Loucy (cell line): ENCODE measurements around the gene ALDH3A1.

ENCODE experiments used
- H2AFZ ChIP-seq: fragments of 200-600 bp; sonication (generic); 2 replicates; pipeline ENCODE4 v1.6.0; 2016; ENCODE audit warnings: antibody characterized with exemption, mild to moderate bottlenecking, low read length, moderate library complexity
- H3F3A ChIP-seq: fragments of 200-600 bp; 2 replicates; pipeline ENCODE4 v1.6.0; 2016; ENCODE audit warnings: antibody characterized with exemption, low read depth, mild to moderate bottlenecking
- H3K27me3 ChIP-seq: fragments of 200-600 bp; sonication (generic); 2 replicates; pipeline ENCODE4 v1.6.1; 2014; ENCODE audit warnings: low read length, mild to moderate bottlenecking; ENCODE audit not compliant: insufficient read depth, poor library complexity, severe bottlenecking
- H3K36me3 ChIP-seq: fragments of 200-600 bp; sonication (generic); 2 replicates; pipeline ENCODE4 v1.6.1; 2016; ENCODE audit warnings: low read length; ENCODE audit not compliant: insufficient read depth
- H3K4me1 ChIP-seq: fragments of 200-600 bp; sonication (generic); 2 replicates; pipeline ENCODE4 v1.5.1; 2014; ENCODE audit warnings: low read length, mild to moderate bottlenecking; ENCODE audit not compliant: insufficient read depth, poor library complexity, severe bottlenecking
- H3K4me2 ChIP-seq: fragments of 200-600 bp; sonication (generic); 2 replicates; pipeline ENCODE4 v1.6.0; 2014; ENCODE audit warnings: antibody characterized with exemption, low read length, low read depth, mild to moderate bottlenecking; ENCODE audit not compliant: poor library complexity, severe bottlenecking
- H3K4me3 ChIP-seq: fragments of 200-600 bp; sonication (generic); 2 replicates; pipeline ENCODE4 v1.5.1; 2014; ENCODE audit warnings: low read length, mild to moderate bottlenecking, mixed read lengths; ENCODE audit not compliant: poor library complexity, severe bottlenecking
- H3K79me2 ChIP-seq: fragments of 200-600 bp; sonication (generic); 2 replicates; pipeline ENCODE4 v1.6.1; 2014; ENCODE audit warnings: low read length; ENCODE audit not compliant: insufficient read depth
- H3K9ac ChIP-seq: fragments of 200-600 bp; sonication (generic); 2 replicates; pipeline ENCODE4 v1.6.0; 2014; ENCODE audit warnings: mild to moderate bottlenecking, low read depth, low read length, moderate library complexity; ENCODE audit not compliant: poor library complexity, severe bottlenecking
- H3K9me2 ChIP-seq: fragments of 200-600 bp; sonication (generic); replicated peaks from 2 replicates; pipeline ENCODE4 v1.6.1; 2016; ENCODE audit warnings: low read depth, low read length, mixed read lengths
- H3K9me3 ChIP-seq: fragments of 200-600 bp; sonication (generic); 2 replicates; pipeline ENCODE4 v1.6.1; 2014; ENCODE audit warnings: mild to moderate bottlenecking, antibody characterized with exemption, low read length, low read depth; ENCODE audit not compliant: insufficient read depth
- H4K20me1 ChIP-seq: fragments of 200-600 bp; sonication (generic); 2 replicates; pipeline ENCODE4 v1.6.0; 2014; ENCODE audit warnings: antibody characterized with exemption, low read length, mild to moderate bottlenecking; ENCODE audit not compliant: insufficient read depth, poor library complexity, severe bottlenecking
- EZH2phosphoT487 ChIP-seq: fragments of 200-600 bp; IDR thresholded peaks from 2 replicates; pipeline ENCODE4 v1.6.1; 2018; ENCODE audit warnings: antibody characterized with exemption, mild to moderate bottlenecking, moderate library complexity, borderline replicate concordance
- TF ChIP-seq, protein P1 (sequence below): fragments of 200-600 bp; sonication (generic); conservative IDR thresholded peaks from 2 replicates; pipeline ENCODE4 v1.5.1; 2014; ENCODE audit warnings: mild to moderate bottlenecking, antibody characterized with exemption, low read length

ALDH3A1 gene

DNA sequence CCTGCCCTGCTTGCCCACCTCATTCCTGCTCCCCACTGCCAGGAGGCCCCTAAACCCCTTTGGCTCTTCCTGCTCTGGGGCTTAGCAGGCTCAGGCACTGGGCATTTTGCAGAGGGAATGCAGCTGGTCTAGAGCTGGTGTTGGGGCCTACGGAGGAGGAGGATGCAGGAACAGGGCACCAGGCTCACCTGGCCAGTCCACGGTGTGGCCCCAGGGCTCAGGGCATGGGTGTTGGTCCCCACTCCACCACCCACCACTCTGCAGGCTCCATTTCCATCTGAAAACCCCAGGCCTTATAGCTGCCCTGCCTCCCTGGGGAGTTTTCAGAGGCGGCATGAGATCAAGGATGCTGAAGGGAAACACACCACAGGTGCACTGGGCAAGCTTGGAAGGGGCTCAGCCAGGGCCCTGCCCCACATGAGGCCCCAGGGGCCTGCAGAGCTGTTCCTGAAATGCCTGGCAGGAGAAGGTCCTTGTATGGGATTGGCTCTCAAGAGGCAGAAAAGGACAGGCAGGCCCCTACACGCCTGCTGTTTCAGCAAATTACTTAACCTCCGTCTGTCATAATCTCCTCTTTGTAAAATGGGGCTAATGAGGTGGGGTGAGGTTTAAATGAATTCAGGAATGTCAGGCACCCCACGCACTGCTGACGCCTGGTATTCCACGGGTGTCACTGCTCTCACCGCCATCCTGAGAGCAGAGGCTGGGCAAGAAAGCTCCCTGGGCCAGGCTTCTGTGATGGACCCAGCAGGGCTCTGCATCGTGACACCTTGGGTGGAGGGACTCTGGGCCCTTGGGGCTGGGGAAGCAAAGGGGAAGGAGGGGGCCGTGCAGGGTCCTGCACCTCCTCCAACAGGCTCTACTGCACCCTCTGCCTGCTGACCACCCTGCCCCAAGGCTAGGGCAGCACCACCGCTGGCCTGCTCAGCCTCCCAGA lies 41.0 kb downstream of the ALDH3A1 start:
- no peaks in the 10 kb centered on the region for H3K27me3 ChIP-seq
- H3K79me2 ChIP-seq, result no peaks in the 10 kb centered on the region
- no peak overlapping the region for H3K4me2 ChIP-seq
- no peaks in the 10 kb centered on the region for H3K4me1 ChIP-seq
- H3K36me3 ChIP-seq, result no peaks in the 10 kb centered on the region
- TF ChIP-seq EZH2phosphoT487, result no peak
- TF ChIP-seq, protein P1, sequence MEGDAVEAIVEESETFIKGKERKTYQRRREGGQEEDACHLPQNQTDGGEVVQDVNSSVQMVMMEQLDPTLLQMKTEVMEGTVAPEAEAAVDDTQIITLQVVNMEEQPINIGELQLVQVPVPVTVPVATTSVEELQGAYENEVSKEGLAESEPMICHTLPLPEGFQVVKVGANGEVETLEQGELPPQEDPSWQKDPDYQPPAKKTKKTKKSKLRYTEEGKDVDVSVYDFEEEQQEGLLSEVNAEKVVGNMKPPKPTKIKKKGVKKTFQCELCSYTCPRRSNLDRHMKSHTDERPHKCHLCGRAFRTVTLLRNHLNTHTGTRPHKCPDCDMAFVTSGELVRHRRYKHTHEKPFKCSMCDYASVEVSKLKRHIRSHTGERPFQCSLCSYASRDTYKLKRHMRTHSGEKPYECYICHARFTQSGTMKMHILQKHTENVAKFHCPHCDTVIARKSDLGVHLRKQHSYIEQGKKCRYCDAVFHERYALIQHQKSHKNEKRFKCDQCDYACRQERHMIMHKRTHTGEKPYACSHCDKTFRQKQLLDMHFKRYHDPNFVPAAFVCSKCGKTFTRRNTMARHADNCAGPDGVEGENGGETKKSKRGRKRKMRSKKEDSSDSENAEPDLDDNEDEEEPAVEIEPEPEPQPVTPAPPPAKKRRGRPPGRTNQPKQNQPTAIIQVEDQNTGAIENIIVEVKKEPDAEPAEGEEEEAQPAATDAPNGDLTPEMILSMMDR, result no peak
- H2AFZ ChIP-seq, result no peak overlapping the region
- no peak overlapping the region for H3K4me3 ChIP-seq
- H3K9me3 ChIP-seq, result no peaks in the 10 kb centered on the region
- no peaks in the 10 kb centered on the region for H3F3A ChIP-seq
- no peaks in the 10 kb centered on the region for H3K9me2 ChIP-seq
- H4K20me1 ChIP-seq, result no peaks in the 10 kb centered on the region
- no peak overlapping the region for H3K9ac ChIP-seq

DNA sequence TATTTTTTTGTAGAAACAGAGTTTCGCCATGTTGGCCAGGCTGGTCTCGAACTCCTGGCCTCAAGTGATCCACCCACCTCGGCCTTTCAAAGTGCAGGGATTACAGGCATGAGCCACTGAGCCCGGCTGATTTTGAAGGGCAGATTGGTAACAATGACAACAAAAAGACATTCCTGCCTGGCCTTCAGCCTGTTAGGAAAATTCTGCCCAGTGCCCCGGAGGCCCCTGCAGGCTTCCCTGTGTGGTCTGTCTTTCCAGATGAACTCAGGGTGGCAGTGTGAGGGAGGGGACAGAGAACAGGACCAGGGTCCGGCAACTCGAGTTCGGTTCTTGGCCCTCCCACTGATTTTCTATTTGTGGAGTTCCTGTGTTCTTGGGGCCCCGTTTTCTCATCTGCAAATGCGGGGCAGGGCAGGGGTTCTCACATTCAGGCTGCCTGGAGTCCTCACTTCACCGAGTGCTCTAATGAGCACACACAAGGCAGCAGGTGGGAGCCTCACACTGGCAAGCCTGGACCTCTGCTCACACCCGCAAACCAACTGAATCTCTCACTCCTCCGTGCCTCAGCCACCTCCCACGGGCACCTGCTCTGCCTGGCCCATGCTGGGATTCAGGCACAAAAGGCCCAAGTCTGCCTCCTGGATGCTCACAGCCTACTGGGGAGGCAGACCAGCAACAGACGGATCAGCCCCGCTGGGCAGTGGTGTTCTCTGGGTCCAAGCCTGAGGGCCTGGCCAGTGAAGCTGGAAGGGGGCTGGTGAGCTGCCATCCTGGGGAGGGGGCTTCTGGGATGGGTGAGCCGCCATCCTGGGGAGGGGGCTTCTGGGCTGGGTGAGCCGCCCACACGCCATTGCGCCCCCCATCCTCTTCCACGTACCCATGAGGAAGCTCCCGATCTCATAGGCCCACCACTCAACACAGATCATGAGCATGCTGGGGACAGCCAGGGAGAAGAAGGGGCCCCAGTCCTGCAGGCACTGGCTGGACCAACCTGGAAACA lies 42.0 kb downstream of the ALDH3A1 start:
- TF ChIP-seq, protein P1, result no peak
- no peak for TF ChIP-seq EZH2phosphoT487
- Histone ChIP-seq H3K9me3 (no peaks in the 10 kb centered on the region), H2AFZ (no peak overlapping the region), H3K79me2 (no peaks in the 10 kb centered on the region), H3K4me1 (no peaks in the 10 kb centered on the region), H3K9me2 (no peaks in the 10 kb centered on the region), H3K9ac (no peak overlapping the region), H3K4me2 (no peak overlapping the region), H3K36me3 (no peaks in the 10 kb centered on the region), H3K27me3 (no peaks in the 10 kb centered on the region), H3F3A (no peaks in the 10 kb centered on the region), H4K20me1 (no peaks in the 10 kb centered on the region), H3K4me3 (no peak overlapping the region)

DNA sequence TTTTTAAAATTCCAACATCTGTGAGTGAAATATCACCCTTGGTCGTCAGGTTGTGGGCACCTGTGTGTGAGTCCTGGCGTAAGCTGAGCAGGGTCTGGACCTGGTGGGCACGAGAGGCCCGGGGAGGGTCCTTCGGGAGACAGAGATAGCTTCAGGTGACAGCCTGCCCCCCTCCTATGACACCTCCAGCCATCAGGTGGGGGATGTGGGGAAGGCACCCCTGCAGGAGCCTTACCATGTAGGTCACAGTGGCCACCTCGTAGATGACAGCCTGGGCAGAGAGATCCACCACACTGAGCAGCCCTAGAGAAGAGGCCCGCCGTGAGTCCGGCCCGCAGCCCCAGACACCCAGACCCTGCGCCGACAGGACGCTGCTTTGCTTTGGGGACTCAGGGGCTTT lies 42.9 kb downstream of the ALDH3A1 start:
- TF ChIP-seq, protein P1, result no peak
- no peak for TF ChIP-seq EZH2phosphoT487
- Histone ChIP-seq H3K9me2 (no peaks in the 10 kb centered on the region), H3K9ac (no peak overlapping the region), H3F3A (no peaks in the 10 kb centered on the region), H3K4me1 (no peaks in the 10 kb centered on the region), H3K27me3 (no peaks in the 10 kb centered on the region), H3K4me2 (no peak overlapping the region), H3K9me3 (no peaks in the 10 kb centered on the region), H2AFZ (no peak overlapping the region), H3K79me2 (no peaks in the 10 kb centered on the region), H3K4me3 (no peak overlapping the region), H4K20me1 (no peaks in the 10 kb centered on the region), H3K36me3 (no peaks in the 10 kb centered on the region)
